HCT116 (cell line): Measurements from ENCODE around the gene UBN1.

Source experiments
- CEBPB ChIP-seq: IDR thresholded peaks from 2 replicates; pipeline ENCODE4 v1.6.1; 2012; ENCODE audit warnings: low read depth
- CTCF ChIP-seq, 3 experiments: fragments of 200-600 bp in 1 of 3; sonication (generic) in 1 of 3; IDR thresholded peaks in 2 of 3; conservative IDR thresholded peaks in 1 of 3; 2 replicates each; pipeline ENCODE4 v1.5.1; 2012 to 2017; ENCODE audit warnings: low read depth in 2 of 3, low read length in 2 of 3, antibody characterized with exemption in 1 of 3, borderline replicate concordance in 1 of 3, control low read depth in 1 of 3, mild to moderate bottlenecking in 1 of 3, mixed read lengths in 1 of 3, mixed run types in 1 of 3, moderate library complexity in 1 of 3; ENCODE audit not compliant: insufficient read depth in 1 of 3
- EGR1 ChIP-seq: IDR thresholded peaks from 2 replicates; pipeline ENCODE4 v1.6.1; 2012; ENCODE audit warnings: low read depth
- MAX ChIP-seq: IDR thresholded peaks from 2 replicates; pipeline ENCODE4 v1.6.1; 2012
- POLR2A ChIP-seq: IDR thresholded peaks from 2 replicates; pipeline ENCODE4 v1.7.0; 2011; ENCODE audit warnings: borderline replicate concordance; ENCODE audit not compliant: insufficient read depth, insufficient read length; ENCODE audit errors: extremely low read depth
- POLR2AphosphoS5 ChIP-seq: IDR thresholded peaks from 2 replicates; pipeline ENCODE4 v1.6.1; 2011; ENCODE audit warnings: mild to moderate bottlenecking, low read depth, low read length, moderate library complexity
- RAD21 ChIP-seq: IDR thresholded peaks from 2 replicates; pipeline ENCODE4 v1.6.1; 2012; ENCODE audit warnings: low read depth, mild to moderate bottlenecking
- TF ChIP-seq, protein P1 (sequence below): IDR thresholded peaks from 2 replicates; pipeline ENCODE4 v1.6.1; 2012; ENCODE audit warnings: low read depth

DNA sequence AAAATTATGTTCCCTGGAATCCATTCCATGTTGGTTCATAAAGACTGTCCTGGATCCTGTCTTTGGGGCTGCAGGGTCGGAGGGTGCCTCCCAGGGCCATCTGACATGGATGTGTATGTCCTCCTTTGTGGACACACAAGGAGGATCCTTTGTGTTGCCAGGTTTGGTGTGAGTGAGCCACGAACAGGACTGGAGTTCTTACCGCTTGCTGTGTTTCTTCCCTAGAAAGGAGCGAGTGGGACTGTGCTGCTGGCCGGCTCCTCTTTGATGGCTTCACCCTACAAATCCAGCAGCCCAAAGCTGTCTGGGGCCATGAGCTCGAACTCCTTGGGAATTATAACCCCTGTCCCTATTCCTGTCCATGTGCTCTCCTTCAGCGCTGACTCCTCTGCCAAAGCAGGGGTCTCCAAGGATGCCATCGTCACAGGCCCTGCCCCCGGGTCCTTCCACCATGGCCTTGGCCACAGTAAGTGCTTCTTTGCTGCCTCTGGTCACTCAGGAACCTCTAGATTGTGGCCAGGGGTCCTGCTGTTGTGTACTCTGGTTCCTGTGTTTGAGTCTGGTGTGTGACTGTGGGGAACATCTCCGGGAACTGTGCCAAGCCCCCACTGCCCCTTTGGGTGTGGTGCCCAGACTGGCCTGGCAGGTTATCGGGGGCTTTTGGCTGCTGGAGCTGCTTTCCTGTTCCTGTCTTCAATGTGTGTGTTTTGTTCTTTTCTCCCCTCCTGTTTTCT is 29.5 kb downstream of the UBN1 start:
- TF ChIP-seq CTCF (IDR thresholded peaks at IDR 0.05 in 2 of 3, conservative IDR thresholded peaks at IDR 0.05 in 1 of 3; ENCODE audit: borderline replicate concordance in 1 of 3, insufficient read depth in 1 of 3, low read depth in 2 of 3, low read length in 2 of 3), result no peak
- no peak for TF ChIP-seq CEBPB
- TF ChIP-seq EGR1, result no peak
- no peak for TF ChIP-seq POLR2AphosphoS5
- TF ChIP-seq POLR2A, result no peak
- no peak for TF ChIP-seq MAX
- no peak for TF ChIP-seq RAD21
- TF ChIP-seq, protein P1, sequence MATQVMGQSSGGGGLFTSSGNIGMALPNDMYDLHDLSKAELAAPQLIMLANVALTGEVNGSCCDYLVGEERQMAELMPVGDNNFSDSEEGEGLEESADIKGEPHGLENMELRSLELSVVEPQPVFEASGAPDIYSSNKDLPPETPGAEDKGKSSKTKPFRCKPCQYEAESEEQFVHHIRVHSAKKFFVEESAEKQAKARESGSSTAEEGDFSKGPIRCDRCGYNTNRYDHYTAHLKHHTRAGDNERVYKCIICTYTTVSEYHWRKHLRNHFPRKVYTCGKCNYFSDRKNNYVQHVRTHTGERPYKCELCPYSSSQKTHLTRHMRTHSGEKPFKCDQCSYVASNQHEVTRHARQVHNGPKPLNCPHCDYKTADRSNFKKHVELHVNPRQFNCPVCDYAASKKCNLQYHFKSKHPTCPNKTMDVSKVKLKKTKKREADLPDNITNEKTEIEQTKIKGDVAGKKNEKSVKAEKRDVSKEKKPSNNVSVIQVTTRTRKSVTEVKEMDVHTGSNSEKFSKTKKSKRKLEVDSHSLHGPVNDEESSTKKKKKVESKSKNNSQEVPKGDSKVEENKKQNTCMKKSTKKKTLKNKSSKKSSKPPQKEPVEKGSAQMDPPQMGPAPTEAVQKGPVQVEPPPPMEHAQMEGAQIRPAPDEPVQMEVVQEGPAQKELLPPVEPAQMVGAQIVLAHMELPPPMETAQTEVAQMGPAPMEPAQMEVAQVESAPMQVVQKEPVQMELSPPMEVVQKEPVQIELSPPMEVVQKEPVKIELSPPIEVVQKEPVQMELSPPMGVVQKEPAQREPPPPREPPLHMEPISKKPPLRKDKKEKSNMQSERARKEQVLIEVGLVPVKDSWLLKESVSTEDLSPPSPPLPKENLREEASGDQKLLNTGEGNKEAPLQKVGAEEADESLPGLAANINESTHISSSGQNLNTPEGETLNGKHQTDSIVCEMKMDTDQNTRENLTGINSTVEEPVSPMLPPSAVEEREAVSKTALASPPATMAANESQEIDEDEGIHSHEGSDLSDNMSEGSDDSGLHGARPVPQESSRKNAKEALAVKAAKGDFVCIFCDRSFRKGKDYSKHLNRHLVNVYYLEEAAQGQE, result no peak
